Naive thymus-derived CD4-positive, alpha-beta T cell (primary cell): ENCODE data around the gene CCDC69. TPM values are rescaled to one million over a fixed set of nuclear protein-coding genes. Genes with fewer than 3 reads are reported as not detected.

ENCODE experiments used
- ATAC-seq: fragments of 150-1000 bp; cut with Tn5 transposase; 2 replicates; pipeline ENCODE4 v1.10.0; 2021; ENCODE audit warnings: mild to moderate bottlenecking, moderate library complexity
- CTCF ChIA-PET: fragments of 350-600 bp; sonication (Branson Sonifier 250); formaldehyde crosslinking; loops from one replicate; lab custom pipeline; 2021; ENCODE audit warnings: antibody characterized with exemption; lab: Charles Lee
- POLR2A ChIA-PET: fragments of 350-600 bp; sonication (Branson Sonifier 250); formaldehyde crosslinking; loops from one replicate; lab custom pipeline; 2021; ENCODE audit warnings: antibody characterized with exemption, inconsistent platforms; lab: Charles Lee
- DNase-seq, 9 donors: peaks; one replicate each; pipeline versions ENCODE4 v3.0.0 to v3.0.0-alpha.2; 2020 to 2022; ENCODE audit warnings: mixed read lengths in 1 of 9
- H3K27ac ChIP-seq: one replicate; pipeline ENCODE4 v1.7.0; 2013; ENCODE audit warnings: mild to moderate bottlenecking, low read depth, low read length, moderate library complexity
- H3K27me3 ChIP-seq, 2 donors: one replicate each; pipeline ENCODE4 v1.7.0; 2013; ENCODE audit warnings: low read length in 2 of 2, mild to moderate bottlenecking in 2 of 2, moderate library complexity in 2 of 2; ENCODE audit not compliant: control insufficient read depth in 2 of 2, insufficient read depth in 2 of 2
- H3K36me3 ChIP-seq, 3 experiments: 1 replicate in 2 of 3; 2 replicates in 1 of 3; pipeline ENCODE4 v1.7.0; 2013; ENCODE audit warnings: low read length in 3 of 3, mild to moderate bottlenecking in 3 of 3, moderate library complexity in 1 of 3; ENCODE audit not compliant: insufficient read depth in 3 of 3, control insufficient read depth in 2 of 3
- H3K4me1 ChIP-seq, 2 donors: one replicate each; pipeline ENCODE4 v1.7.0; 2013; ENCODE audit warnings: low read length in 2 of 2, mild to moderate bottlenecking in 2 of 2, moderate library complexity in 1 of 2; ENCODE audit not compliant: control insufficient read depth in 2 of 2, insufficient read depth in 2 of 2
- H3K4me3 ChIP-seq: 2 replicates; pipeline ENCODE4 v1.7.0; 2013; ENCODE audit warnings: mild to moderate bottlenecking, low read length
- H3K9me3 ChIP-seq, 3 experiments: 1 replicate in 2 of 3; 2 replicates in 1 of 3; pipeline ENCODE4 v1.7.0; 2013; ENCODE audit warnings: low read length in 3 of 3; ENCODE audit not compliant: control insufficient read depth in 2 of 3
- H3K27ac Mint-ChIP-seq, 9 donors: one replicate each; pipeline ENCODE4 v1.8.0; 2020 to 2022; ENCODE audit warnings: mixed read lengths in 9 of 9, mild to moderate bottlenecking in 8 of 9, moderate library complexity in 5 of 9, inconsistent platforms in 2 of 9
- H3K27me3 Mint-ChIP-seq, 5 donors: one replicate each; pipeline ENCODE4 v1.8.0; 2021 to 2022; ENCODE audit warnings: mixed read lengths in 5 of 5, mild to moderate bottlenecking in 1 of 5
- H3K36me3 Mint-ChIP-seq, 5 donors: one replicate each; pipeline ENCODE4 v1.8.0; 2020 to 2022; ENCODE audit warnings: mixed read lengths in 5 of 5, mild to moderate bottlenecking in 3 of 5, inconsistent platforms in 1 of 5
- H3K4me1 Mint-ChIP-seq, 7 donors: one replicate each; pipeline ENCODE4 v1.8.0; 2020 to 2022; ENCODE audit warnings: mixed read lengths in 7 of 7, mild to moderate bottlenecking in 3 of 7, inconsistent platforms in 1 of 7
- H3K4me3 Mint-ChIP-seq, 10 donors: one replicate each; pipeline ENCODE4 v1.8.0; 2020 to 2022; ENCODE audit warnings: mild to moderate bottlenecking in 10 of 10, mixed read lengths in 10 of 10, moderate library complexity in 6 of 10, inconsistent platforms in 2 of 10
- H3K9me3 Mint-ChIP-seq, 11 donors: one replicate each; pipeline ENCODE4 v1.8.0; 2020 to 2022; ENCODE audit warnings: mixed read lengths in 11 of 11, mild to moderate bottlenecking in 4 of 11, inconsistent platforms in 1 of 11, moderate library complexity in 1 of 11
- intact Hi-C, 2 donors: fragments of 100-400 bp; cut with micrococcal nuclease; formaldehyde crosslinking; loops; one replicate each; pipeline ENCODE4 v1.15.1; 2023
- polyA plus RNA-seq, 2 donors: library from polyadenylated mRNA; unstranded; fragments of 300-500 nt; fragmentation: Illumina TruSeq; gene quantifications; one replicate each; pipeline ENCODE4 v1.2.3, GENCODE V29; 2021
- total RNA-seq, 6 experiments: library from RNA in 5 of 6; stranded (reverse) in 5 of 6; gene quantifications; 1 replicate in 5 of 6; 2 replicates in 1 of 6; pipeline ENCODE4 v1.2.3 and lab custom pipeline; 2021 to 2026

The CCDC69 gene
- total and polyA plus RNA-seq, 7 experiments from 2014 or later, result 63.6 to 112 (median 94.1) TPM

DNA sequence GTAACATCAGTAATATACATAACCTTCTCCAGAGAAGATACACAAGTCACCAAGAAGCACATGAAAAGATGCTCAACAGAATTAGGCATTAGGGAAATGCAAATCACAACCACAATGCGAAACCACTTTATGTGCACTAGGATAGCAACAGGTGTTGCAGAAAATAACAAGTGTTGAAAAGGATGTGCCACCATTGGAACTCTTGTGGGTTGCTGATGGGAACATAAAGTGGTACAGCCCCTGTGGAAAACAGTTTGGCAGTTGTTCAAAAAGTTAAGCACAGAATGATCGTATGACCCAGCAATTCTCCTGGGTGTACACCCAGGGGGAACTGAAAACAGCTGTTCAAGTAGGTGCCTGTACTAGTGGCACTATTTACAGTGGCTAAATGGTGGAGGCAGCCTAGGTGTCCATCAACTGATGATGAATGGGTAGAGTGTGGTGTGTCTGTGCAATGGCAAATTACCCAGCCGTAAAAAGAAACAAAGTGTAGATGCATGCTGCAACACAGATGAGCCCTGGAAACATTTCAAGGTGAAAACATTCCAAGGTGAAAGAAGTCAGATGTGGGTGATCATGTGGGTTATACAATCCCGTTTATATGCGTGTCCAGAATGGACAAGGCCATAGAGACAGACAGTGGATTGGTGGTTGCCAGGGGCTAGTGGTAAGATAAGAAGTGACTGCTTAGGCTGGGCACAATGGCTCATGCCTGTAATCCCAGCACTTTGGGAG lies 27.2 kb downstream of the CCDC69 start:
- POLR2A ChIA-PET, result interaction anchor here (0.5 kb wide), 1 partner anchor 15 kb away, joined by 3 read pairs; no protein-coding TSS in a partner anchor
- Mint-ChIP-seq H3K27me3 (no peaks in the 10 kb centered on the region), H3K4me3 (peak overlapping the region in 6 of 10 donors; percentile 9 to 62 (median 30)), H3K36me3 (peaks cover 17 to 80% (median 75%) of the 10 kb centered on the region in 5 donors), H3K4me1 (peaks cover 30 to 72% (median 68%) of the 10 kb centered on the region in 7 donors), H3K9me3 (peaks cover 0 to 14% (median 8%) of the 10 kb centered on the region in 11 donors), H3K27ac (peak overlapping the region; percentile 6 to 91 (median 79))
- Histone ChIP-seq H3K9me3 (no peaks in the 10 kb centered on the region), H3K36me3 (peaks cover 0 to 49% (median 12%) of the 10 kb centered on the region in 3 experiments), H3K27me3 (no peaks in the 10 kb centered on the region), H3K4me1 (peaks cover 13 to 21% of the 10 kb centered on the region in 2 donors), H3K4me3 (no peak overlapping the region), H3K27ac (peak overlapping the region; percentile 58)
- CTCF ChIA-PET, result no interaction called here
- DNase-seq (peak in 3 of 9 donors; percentile 7 to 36 (median 33)), ATAC-seq (peak; percentile 44)
- intact Hi-C loops, result loop anchor here (2.0 to 5.0 kb wide), 2 partner anchors 16 to 36 kb away; no protein-coding TSS in a partner anchor

DNA sequence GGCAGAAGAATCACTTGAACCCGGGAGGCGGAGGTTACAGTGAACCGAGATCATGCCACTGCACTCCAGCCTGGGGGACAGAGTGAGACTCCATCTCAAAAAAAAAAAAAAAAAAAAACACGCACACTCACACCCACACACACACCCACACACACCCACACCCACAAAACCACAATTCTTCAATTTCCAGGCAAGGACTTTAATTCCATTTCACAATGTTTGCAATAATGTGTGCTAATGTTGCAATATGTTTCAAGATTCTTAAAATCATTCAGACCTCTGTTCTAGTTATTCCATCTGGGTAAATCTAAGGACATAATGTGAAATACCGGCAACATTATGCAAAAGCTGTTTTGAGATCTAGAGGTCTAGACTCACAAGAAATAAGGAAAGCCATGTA lies 28.3 kb downstream of the CCDC69 start:
- ATAC-seq (peak; percentile 47), DNase-seq (peak in 1 of 9 donors; percentile 25)
- no peaks in the 10 kb centered on the region for H3K27me3 Mint-ChIP-seq
- peaks cover 28 to 78% (median 72%) of the 10 kb centered on the region in 7 donors for H3K4me1 Mint-ChIP-seq
- Histone ChIP-seq H3K4me3 (no peak overlapping the region), H3K4me1 (peaks cover 20 to 21% of the 10 kb centered on the region in 2 donors), H3K36me3 (peaks cover 4 to 42% (median 7%) of the 10 kb centered on the region in 3 experiments), H3K27ac (peak overlapping the region; percentile 58), H3K9me3 (no peaks in the 10 kb centered on the region), H3K27me3 (no peaks in the 10 kb centered on the region)
- peak overlapping the region; percentile 6 to 91 (median 76) for H3K27ac Mint-ChIP-seq
- H3K36me3 Mint-ChIP-seq, result peaks cover 21 to 82% (median 76%) of the 10 kb centered on the region in 5 donors
- ChIA-PET POLR2A (interaction anchor here (0.9 kb wide), 1 partner anchor 16 kb away, joined by 3 read pairs; no protein-coding TSS in a partner anchor), CTCF (interaction anchor here (1.0 kb wide), 2 partner anchors 16 to 31 kb away, joined by 3 to 5 read pairs; no protein-coding TSS in a partner anchor)
- H3K4me3 Mint-ChIP-seq, result peak overlapping the region in 9 of 10 donors; percentile 33 to 78 (median 56)
- intact Hi-C loops, result loop anchor here (1.0 to 5.0 kb wide), 3 partner anchors 9 to 37 kb away; no protein-coding TSS in a partner anchor
- peaks cover 0 to 25% (median 13%) of the 10 kb centered on the region in 11 donors for H3K9me3 Mint-ChIP-seq

DNA sequence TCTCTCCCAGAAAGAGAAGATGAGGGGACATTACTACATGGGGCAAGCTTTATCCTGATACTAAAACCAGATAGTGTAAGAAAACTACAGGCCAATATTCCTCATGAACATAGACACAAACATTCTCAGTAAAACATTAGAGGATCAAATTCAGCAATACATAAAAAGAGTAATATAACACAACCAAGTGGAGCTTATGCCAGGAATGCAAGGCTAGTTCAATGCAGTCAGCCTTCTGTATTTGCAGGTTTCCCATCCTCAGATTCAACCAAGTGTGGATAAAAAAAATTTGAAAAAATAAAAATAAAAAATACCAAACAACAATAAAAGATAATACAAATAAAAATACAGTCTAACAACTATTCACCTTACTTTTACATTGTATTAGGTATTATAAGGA lies 31.3 kb downstream of the CCDC69 start:
- H3K4me1 Mint-ChIP-seq, result peaks cover 26 to 86% (median 78%) of the 10 kb centered on the region in 7 donors
- Histone ChIP-seq H3K4me1 (peaks cover 20 to 21% of the 10 kb centered on the region in 2 donors), H3K4me3 (no peak overlapping the region), H3K9me3 (no peaks in the 10 kb centered on the region), H3K27ac (no peak overlapping the region), H3K27me3 (no peaks in the 10 kb centered on the region), H3K36me3 (peaks cover 3 to 30% (median 10%) of the 10 kb centered on the region in 3 experiments)
- H3K27ac Mint-ChIP-seq, result peak overlapping the region in 3 of 9 donors; percentile 7 to 58 (median 19)
- ChIA-PET CTCF (interaction anchor here (0.7 to 1.4 kb wide), 3 partner anchors 22 to 45 kb away, joined by 3 to 4 read pairs (median 3); no protein-coding TSS in a partner anchor), POLR2A (interaction anchor here (1.0 to 1.4 kb wide), 4 partner anchors 28 to 60 kb away, joined by 3 to 5 read pairs (median 4); partner anchors contain the start of genes CCDC69 and GM2A)
- intact Hi-C loops, result no loop called here
- peaks cover 0 to 47% (median 26%) of the 10 kb centered on the region in 11 donors for H3K9me3 Mint-ChIP-seq
- DNase-seq, result no peak
- H3K27me3 Mint-ChIP-seq, result no peaks in the 10 kb centered on the region
- no peak for ATAC-seq
- H3K36me3 Mint-ChIP-seq, result peaks cover 38 to 88% (median 83%) of the 10 kb centered on the region in 5 donors
- H3K4me3 Mint-ChIP-seq, result peak overlapping the region in 1 of 10 donors; percentile 28

DNA sequence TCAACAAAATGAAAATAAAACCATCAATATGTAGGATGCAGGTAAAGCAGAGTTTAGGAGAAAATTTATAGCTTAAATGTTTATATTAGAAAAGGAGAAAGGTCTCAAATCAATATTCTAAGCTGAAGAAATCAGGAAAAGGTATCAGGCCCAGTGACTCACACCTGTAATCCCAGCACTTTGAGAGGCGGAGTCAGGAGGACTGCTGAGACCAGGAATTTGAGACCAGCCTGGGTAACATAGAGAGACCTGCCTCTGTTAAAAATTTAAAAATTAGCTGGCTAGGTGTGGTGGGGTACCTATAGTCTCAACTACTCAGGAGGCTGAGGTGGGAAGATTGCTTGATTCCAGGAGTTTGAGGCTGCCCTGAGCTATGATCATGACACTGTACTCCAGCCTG lies 32.2 kb downstream of the CCDC69 start:
- Mint-ChIP-seq H3K27me3 (no peaks in the 10 kb centered on the region), H3K9me3 (peaks cover 0 to 47% (median 26%) of the 10 kb centered on the region in 11 donors), H3K4me1 (peaks cover 23 to 82% (median 73%) of the 10 kb centered on the region in 7 donors), H3K4me3 (peak overlapping the region in 4 of 10 donors; percentile 16 to 60 (median 34)), H3K27ac (peak overlapping the region in 4 of 9 donors; percentile 13 to 76 (median 40)), H3K36me3 (peaks cover 36 to 89% (median 78%) of the 10 kb centered on the region in 5 donors)
- no peaks in the 10 kb centered on the region for H3K9me3 ChIP-seq
- CTCF ChIA-PET, result interaction anchor here (0.6 to 1.4 kb wide), 4 partner anchors 10 to 60 kb away, joined by 3 read pairs; no protein-coding TSS in a partner anchor
- DNase-seq (no peak), ATAC-seq (no peak)
- no peak overlapping the region for H3K27ac ChIP-seq
- H3K4me3 ChIP-seq, result no peak overlapping the region
- intact Hi-C loops, result loop anchor here in 1 of 2 donors (2.0 kb wide), 1 partner anchor 15 kb away; no protein-coding TSS in a partner anchor
- peaks cover 16 to 19% of the 10 kb centered on the region in 2 donors for H3K4me1 ChIP-seq
- H3K27me3 ChIP-seq, result no peaks in the 10 kb centered on the region
- H3K36me3 ChIP-seq, result peaks cover 8 to 33% (median 13%) of the 10 kb centered on the region in 3 experiments
- POLR2A ChIA-PET, result interaction anchor here (0.7 to 1.4 kb wide), 8 partner anchors 11 to 128 kb away, joined by 3 to 7 read pairs (median 4); partner anchors contain the start of genes CCDC69 and GM2A

DNA sequence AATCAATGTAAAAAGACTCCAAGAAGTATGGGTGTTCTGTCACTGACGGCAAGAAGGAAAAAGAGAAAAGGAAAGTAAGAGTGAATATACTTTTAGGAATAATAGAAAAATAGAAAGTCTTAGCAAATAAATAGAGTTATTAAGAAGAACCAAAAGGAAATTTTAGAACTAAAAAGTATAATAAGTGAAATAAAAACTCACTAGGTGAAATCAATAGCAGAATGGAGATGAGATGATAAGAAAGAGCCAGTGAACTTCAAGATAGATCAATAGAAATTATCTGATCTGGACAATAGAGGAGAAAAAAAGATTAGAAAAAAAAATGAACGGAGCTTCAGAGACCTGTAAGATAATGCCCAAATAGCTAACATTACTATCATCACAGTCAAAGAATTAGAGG lies 34.7 kb downstream of the CCDC69 start:
- peaks cover 8 to 66% (median 53%) of the 10 kb centered on the region in 7 donors for H3K4me1 Mint-ChIP-seq
- H3K36me3 Mint-ChIP-seq, result peaks cover 32 to 82% (median 74%) of the 10 kb centered on the region in 5 donors
- CTCF ChIA-PET, result interaction anchor here (0.7 to 1.2 kb wide), 2 partner anchors 24 to 127 kb away, joined by 4 to 5 read pairs; no protein-coding TSS in a partner anchor
- Histone ChIP-seq H3K27ac (no peak overlapping the region), H3K4me1 (peaks cover 0 to 8% of the 10 kb centered on the region in 2 donors), H3K4me3 (no peak overlapping the region), H3K27me3 (no peaks in the 10 kb centered on the region), H3K9me3 (no peaks in the 10 kb centered on the region), H3K36me3 (peaks cover 15 to 56% (median 23%) of the 10 kb centered on the region in 3 experiments)
- ATAC-seq (no peak), DNase-seq (no peak)
- H3K27ac Mint-ChIP-seq, result peak overlapping the region in 2 of 9 donors; percentile 53 to 59
- H3K9me3 Mint-ChIP-seq, result peaks cover 0 to 47% (median 26%) of the 10 kb centered on the region in 11 donors
- no peaks in the 10 kb centered on the region for H3K27me3 Mint-ChIP-seq
- H3K4me3 Mint-ChIP-seq, result peak overlapping the region in 2 of 10 donors; percentile 6 to 37
- intact Hi-C loops, result no loop called here
- POLR2A ChIA-PET, result interaction anchor here (0.7 to 1.1 kb wide), 5 partner anchors 25 to 109 kb away, joined by 3 to 8 read pairs (median 4); partner anchors contain the start of genes CCDC69 and TNIP1

DNA sequence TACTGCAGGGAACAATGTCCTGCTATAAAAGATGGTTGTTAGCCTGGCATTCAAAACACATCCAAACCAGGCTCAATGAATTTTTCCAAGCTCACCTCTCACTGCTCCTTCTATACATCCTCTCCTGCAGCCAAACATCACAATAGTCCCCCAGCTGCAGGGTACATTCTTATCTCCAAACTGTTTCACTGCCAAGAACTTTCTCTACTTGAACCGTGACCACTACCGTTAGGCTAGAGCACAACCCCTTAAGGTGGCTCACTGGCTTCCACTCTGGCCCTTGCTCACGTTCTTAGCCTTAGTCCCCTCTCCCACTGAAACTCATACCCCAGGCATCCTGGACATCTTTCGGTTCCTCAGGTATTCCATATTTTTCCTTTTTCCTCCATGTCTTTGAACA lies 37.4 kb downstream of the CCDC69 start:
- H3K36me3 ChIP-seq, result peaks cover 23 to 79% (median 34%) of the 10 kb centered on the region in 3 experiments
- ChIA-PET POLR2A (no interaction called here), CTCF (interaction anchor here (0.7 kb wide), 1 partner anchor 18 kb away, joined by 3 read pairs; no protein-coding TSS in a partner anchor)
- Mint-ChIP-seq H3K36me3 (peaks cover 32 to 76% (median 56%) of the 10 kb centered on the region in 5 donors), H3K4me3 (no peak overlapping the region), H3K9me3 (peaks cover 0 to 31% (median 17%) of the 10 kb centered on the region in 11 donors), H3K27ac (peak overlapping the region in 8 of 9 donors; percentile 17 to 75 (median 66)), H3K27me3 (no peaks in the 10 kb centered on the region), H3K4me1 (peaks cover 13 to 49% (median 33%) of the 10 kb centered on the region in 7 donors)
- H3K4me1 ChIP-seq, result peaks cover 0 to 5% of the 10 kb centered on the region in 2 donors
- H3K9me3 ChIP-seq, result no peaks in the 10 kb centered on the region
- no peaks in the 10 kb centered on the region for H3K27me3 ChIP-seq
- intact Hi-C loops, result no loop called here
- H3K4me3 ChIP-seq, result no peak overlapping the region
- ATAC-seq (no peak), DNase-seq (no peak)
- H3K27ac ChIP-seq, result no peak overlapping the region
